HG03135 (cell line): ENCODE results near the gene SLC25A17.
"Not testable (repeated sequence)": the region's sequence is repeated elsewhere in the genome, so short reads cannot be mapped to it uniquely, and the experiment has no call there.

Source experiments
- ATAC-seq: cut with Tn5 transposase; IDR thresholded peaks from one replicate; pipeline ENCODE4 v1.9.1; 2021; ENCODE audit warnings: mild to moderate bottlenecking, moderate library complexity; ENCODE audit not compliant: unreplicated experiment

SLC25A17 gene

GRCh38 chr22:40818747-40819598 lies at the start of gene SLC25A17:
TSS of gene SLC25A17 (minus strand) at chr22:40819346. CDS start at chr22:40819248, 98 bp downstream.
- peak; percentile 67 for ATAC-seq

- ATAC-seq: not testable (repeated sequence)
Measured at GRCh38 chr22:40868379-40868778, 49.2 kb upstream of the SLC25A17 start.

- no peak for ATAC-seq
Measured at GRCh38 chr22:40867109-40867508, 48.0 kb upstream of the SLC25A17 start.

- ATAC-seq: no peak
Measured at GRCh38 chr22:40862537-40862936, 43.4 kb upstream of the SLC25A17 start.

GRCh38 chr22:40862013-40862412 lies 42.9 kb upstream of the SLC25A17 start, which contains the start of gene DNAJB7:
TSS of gene DNAJB7 (minus strand) at chr22:40862113. CDS start at chr22:40861994, 119 bp downstream.
- ATAC-seq: no peak

- ATAC-seq: no peak
Measured at GRCh38 chr22:40857309-40857855, 38.2 kb upstream of the SLC25A17 start.

- ATAC-seq: peak; percentile 87
Measured at GRCh38 chr22:40856513-40857308, 37.6 kb upstream of the SLC25A17 start, which contains the start of the genes ST13 and XPNPEP3. TSS of gene ST13 (minus strand) at chr22:40856639. CDS start at chr22:40856540, 99 bp downstream. TSS of gene XPNPEP3 (plus strand) at chr22:40857148. CDS start at chr22:40857182, 34 bp downstream.

- peak; percentile 20 for ATAC-seq
Measured at GRCh38 chr22:40855979-40856512, 36.9 kb upstream of the SLC25A17 start.

GRCh38 chr22:40855071-40855978 lies 36.2 kb upstream of the SLC25A17 start:
- no peak for ATAC-seq

- no peak for ATAC-seq
Measured at GRCh38 chr22:40853961-40854360, 34.8 kb upstream of the SLC25A17 start.

GRCh38 chr22:40853333-40853732 lies 34.2 kb upstream of the SLC25A17 start:
- no peak for ATAC-seq

- not testable (repeated sequence) for ATAC-seq
Measured at GRCh38 chr22:40845816-40846215, 26.7 kb upstream of the SLC25A17 start.

- ATAC-seq: no peak
Measured at GRCh38 chr22:40844951-40845350, 25.8 kb upstream of the SLC25A17 start.

GRCh38 chr22:40838486-40838885 lies 19.3 kb upstream of the SLC25A17 start:
- no peak for ATAC-seq

GRCh38 chr22:40834619-40835018 lies 15.5 kb upstream of the SLC25A17 start:
- no peak for ATAC-seq

GRCh38 chr22:40829131-40829530 lies 10.0 kb upstream of the SLC25A17 start:
- no peak for ATAC-seq

- ATAC-seq: no peak
Measured at GRCh38 chr22:40826984-40827741, 8.0 kb upstream of the SLC25A17 start.

GRCh38 chr22:40826292-40826691 lies 7.1 kb upstream of the SLC25A17 start:
- ATAC-seq: not testable (repeated sequence)

GRCh38 chr22:40823426-40823825 lies 4.3 kb upstream of the SLC25A17 start:
- ATAC-seq: no peak
